GM10266 (cell line): ENCODE data around the gene NLRP8.

ENCODE experiments used
- DNase-seq: peaks from one replicate; pipeline ENCODE4 v3.0.0; 2012; ENCODE audit errors: extremely low spot score
- TF ChIP-seq, protein P1 (sequence below): IDR thresholded peaks from 2 replicates; pipeline ENCODE4 v1.5.1; 2012; ENCODE audit warnings: mild to moderate bottlenecking, low read depth; ENCODE audit not compliant: control insufficient read depth, insufficient read depth; ENCODE audit errors: missing control alignments

The NLRP8 gene

DNA sequence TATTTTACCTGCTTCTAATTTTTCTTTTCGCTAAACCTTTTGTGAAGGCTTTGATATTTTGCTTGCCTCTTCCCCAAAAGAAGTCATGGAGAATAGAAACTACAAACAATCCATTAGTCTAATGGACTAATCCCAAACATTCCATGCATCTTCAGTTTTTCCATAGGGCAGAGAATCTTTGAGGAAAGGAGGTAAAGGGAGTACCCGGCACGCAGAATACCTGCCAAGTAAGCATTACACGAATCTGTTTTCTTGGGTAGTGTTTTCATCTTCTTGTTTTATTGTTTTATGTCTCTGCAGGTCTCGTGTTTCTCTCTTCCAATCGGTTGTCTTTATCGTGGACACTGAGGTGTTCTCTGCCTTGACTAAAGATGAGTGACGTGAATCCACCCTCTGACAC lies at the start of gene NLRP8:
NLRP8 (plus strand) TSS at position 301 of the 400 bp plus-strand sequence.
- no peak for DNase-seq
- TF ChIP-seq, protein P1, sequence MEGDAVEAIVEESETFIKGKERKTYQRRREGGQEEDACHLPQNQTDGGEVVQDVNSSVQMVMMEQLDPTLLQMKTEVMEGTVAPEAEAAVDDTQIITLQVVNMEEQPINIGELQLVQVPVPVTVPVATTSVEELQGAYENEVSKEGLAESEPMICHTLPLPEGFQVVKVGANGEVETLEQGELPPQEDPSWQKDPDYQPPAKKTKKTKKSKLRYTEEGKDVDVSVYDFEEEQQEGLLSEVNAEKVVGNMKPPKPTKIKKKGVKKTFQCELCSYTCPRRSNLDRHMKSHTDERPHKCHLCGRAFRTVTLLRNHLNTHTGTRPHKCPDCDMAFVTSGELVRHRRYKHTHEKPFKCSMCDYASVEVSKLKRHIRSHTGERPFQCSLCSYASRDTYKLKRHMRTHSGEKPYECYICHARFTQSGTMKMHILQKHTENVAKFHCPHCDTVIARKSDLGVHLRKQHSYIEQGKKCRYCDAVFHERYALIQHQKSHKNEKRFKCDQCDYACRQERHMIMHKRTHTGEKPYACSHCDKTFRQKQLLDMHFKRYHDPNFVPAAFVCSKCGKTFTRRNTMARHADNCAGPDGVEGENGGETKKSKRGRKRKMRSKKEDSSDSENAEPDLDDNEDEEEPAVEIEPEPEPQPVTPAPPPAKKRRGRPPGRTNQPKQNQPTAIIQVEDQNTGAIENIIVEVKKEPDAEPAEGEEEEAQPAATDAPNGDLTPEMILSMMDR = no peak

DNA sequence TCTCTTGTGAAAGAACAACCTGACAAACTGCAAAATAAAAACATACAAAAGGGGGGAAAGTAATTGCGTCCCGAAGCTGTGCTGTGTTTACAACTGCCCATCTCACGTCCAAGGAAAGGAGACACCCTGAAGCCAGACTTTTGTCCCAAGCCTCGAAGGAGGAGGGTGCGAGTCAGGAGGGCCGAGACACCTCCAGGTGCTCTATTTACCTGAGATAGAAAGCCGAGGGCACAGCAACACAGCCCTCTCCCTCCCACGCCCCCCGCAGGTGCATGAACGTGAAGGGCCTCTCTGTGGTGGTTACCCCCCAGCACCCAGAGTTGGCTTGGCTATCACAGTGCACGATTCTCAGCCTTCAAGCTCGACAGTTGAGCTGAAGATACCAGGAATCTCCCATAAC lies 48.7 kb upstream of the NLRP8 start:
- TF ChIP-seq, protein P1 = no peak
- no peak for DNase-seq

DNA sequence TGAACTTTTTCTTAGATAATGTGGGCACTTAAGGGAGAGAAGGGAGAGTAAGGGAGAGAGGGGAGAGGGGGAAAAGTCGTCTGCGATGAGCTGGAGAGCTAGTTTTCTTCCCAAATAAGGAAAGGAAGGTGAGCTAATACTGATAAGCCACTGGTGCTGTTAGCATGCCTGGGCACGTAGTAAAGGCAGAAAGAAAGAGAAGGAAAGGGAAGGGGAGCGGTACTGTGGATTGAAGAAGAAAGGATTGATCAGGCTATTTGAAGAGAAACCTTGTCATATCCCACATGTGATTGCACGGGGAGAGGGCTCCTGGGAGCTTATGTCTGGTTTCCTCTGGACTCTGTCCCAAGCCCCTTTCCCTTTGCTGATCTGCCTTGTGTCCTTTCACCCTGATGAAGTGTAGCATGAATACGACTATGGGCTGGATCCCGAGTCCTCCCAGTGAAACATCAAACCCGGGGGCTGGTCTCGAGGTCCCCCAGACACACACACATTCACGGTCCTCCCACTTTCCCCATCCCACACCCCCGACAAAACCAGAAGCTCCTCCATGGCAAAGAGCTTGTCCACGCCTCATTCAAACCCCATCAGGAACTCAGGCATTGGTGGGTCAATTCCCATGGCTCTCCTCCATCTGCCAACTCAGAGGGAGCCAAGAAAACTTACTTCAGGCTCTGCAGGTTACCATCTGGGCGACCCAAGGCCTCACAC lies 46.1 kb upstream of the NLRP8 start:
- TF ChIP-seq, protein P1 = no peak
- no peak for DNase-seq

DNA sequence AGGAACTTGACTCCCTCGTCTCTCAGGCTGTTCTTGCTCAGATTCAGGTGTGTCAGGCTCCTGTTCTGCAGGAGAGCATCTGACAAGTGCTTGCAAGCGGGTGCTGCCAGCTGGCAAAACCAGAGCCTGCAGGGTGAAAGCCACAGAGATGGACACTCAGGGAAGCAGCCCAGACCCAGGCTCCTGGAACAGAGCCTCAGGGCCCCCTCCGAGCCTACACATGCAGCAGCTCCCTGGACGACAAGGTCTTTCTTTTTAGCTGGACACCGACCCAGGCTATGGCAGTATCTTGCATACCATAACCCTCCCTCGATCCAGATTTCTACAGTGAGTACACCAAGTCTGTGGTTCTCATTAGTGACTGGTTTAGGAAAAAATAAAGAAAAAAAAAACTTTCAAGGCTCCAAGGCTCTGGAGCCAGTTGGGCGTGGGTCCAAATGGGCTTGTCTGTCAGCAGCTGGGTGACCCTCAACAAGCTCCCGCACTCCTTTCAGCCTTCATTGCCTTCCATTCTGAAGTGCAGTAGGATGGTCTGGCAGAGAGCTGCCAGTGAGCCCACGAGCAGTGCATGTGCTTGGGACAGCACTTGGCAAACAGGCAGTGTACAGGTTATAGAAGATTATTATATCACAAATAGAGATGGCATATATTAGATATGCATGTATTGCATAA lies 45.4 kb upstream of the NLRP8 start:
- TF ChIP-seq, protein P1 = no peak
- no peak for DNase-seq

DNA sequence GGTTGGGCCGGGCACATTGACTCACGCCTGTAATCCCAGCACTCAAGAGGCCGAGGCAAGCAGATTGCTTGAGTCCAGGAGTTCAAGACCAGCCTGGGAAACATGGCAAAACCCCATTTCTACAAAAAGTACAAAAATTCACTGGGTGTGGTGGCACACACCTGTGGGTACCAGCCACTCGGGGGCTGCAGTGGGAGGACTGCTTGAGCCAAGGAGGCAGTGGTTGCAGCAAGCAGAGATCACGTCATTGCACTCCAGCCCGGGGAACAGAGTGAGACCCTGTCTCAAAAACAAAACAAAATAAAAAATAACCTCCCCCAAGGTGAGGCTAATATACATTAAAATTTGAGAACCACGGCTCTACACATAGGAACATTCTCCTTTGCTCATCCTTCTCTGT lies 40.3 kb upstream of the NLRP8 start:
- no peak for DNase-seq
- TF ChIP-seq, protein P1 = no peak

DNA sequence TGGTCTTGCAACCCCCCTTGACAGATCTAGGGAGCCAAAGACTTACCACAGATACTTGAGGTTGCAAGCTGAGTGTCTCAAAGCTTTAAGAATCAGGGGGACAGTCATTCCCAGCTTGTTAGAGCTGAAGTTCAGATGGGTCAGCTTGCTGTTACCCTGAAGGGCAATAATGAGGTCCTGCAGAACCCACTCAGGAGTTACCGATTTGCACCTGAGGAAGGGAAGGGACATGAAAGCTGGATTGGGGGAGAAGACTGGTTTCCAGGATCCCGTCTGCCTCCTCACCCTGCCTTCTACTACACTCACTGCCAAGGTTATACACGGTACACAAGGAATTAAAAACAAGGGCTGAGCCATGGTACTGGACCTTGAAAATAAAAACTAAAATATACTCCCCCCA lies 39.9 kb upstream of the NLRP8 start:
- DNase-seq = no peak
- TF ChIP-seq, protein P1 = no peak

DNA sequence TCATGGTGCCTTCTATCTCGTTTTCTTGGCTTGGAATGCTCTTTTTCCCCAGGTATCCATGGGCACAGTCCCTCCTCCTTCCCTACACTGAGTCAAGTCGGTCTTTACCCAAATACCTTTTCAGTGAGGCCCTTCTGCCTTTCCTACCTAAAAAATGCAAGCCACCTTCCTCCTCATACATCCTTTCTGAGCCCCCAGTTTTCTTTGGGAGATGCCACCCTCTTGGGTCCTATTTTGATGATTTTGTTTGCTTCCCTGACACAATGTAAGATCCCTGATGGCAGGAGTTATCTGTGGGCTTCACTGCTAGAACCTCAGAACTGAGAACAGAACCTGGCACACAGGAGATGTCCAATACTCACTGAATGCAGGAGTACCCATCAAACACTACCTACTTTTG lies 37.8 kb upstream of the NLRP8 start:
- TF ChIP-seq, protein P1 = no peak
- no peak for DNase-seq
